B cell (primary cell): ENCODE data around the gene IFNA1. TPM values are rescaled to one million over a fixed set of nuclear protein-coding genes. Genes with fewer than 3 reads are reported as not detected.
A peak's percentile ranks its signal among the peaks of the same experiment; 100 is the strongest.

ENCODE experiments used
- ATAC-seq: fragments of 200-7000 bp; cut with Tn5 transposase; one replicate; pipeline ENCODE4 v1.10.0; 2021; ENCODE audit warnings: low read depth, mild to moderate bottlenecking, moderate number of reproducible peaks, moderate library complexity
- CTCF ChIA-PET: fragments of 350-600 bp; sonication (Branson Sonifier 250); formaldehyde crosslinking; loops from one replicate; lab custom pipeline; 2021; ENCODE audit warnings: antibody characterized with exemption, inconsistent platforms; lab: Charles Lee
- POLR2A ChIA-PET: fragments of 350-600 bp; sonication (Branson Sonifier 250); formaldehyde crosslinking; loops from one replicate; lab custom pipeline; 2021; ENCODE audit warnings: antibody characterized with exemption; lab: Charles Lee
- DNase-seq: peaks from one replicate; pipeline ENCODE4 v3.0.0; 2013
- H2AFZ ChIP-seq: 2 replicates; pipeline ENCODE4 v1.6.1; 2012; ENCODE audit warnings: mild to moderate bottlenecking, low read depth, low read length; ENCODE audit not compliant: insufficient read depth, poor library complexity, severe bottlenecking
- H3K27ac ChIP-seq, 2 donors: 1 replicate in 1 of 2; 2 replicates in 1 of 2; pipeline ENCODE4 v1.5.1; 2012 to 2013; ENCODE audit warnings: low read length in 2 of 2, mild to moderate bottlenecking in 2 of 2, moderate library complexity in 1 of 2
- H3K27me3 ChIP-seq, 4 experiments: fragments of 200-600 bp in 1 of 4; sonication (generic) in 1 of 4; replicated peaks in 1 of 4; 1 replicate in 2 of 4; 2 replicates in 2 of 4; pipeline versions ENCODE4 v1.6.1 to v1.7.0; 2013 to 2016; ENCODE audit warnings: low read length in 3 of 4, mild to moderate bottlenecking in 2 of 4, mixed read lengths in 1 of 4, moderate library complexity in 1 of 4; ENCODE audit not compliant: insufficient read depth in 4 of 4, control insufficient read depth in 3 of 4; ENCODE audit errors: control extremely low read depth in 1 of 4
- H3K36me3 ChIP-seq, 2 experiments: replicated peaks in 1 of 2; 1 replicate in 1 of 2; 2 replicates in 1 of 2; pipeline versions ENCODE4 v1.6.1 to v1.7.1; 2013; ENCODE audit warnings: low read length in 1 of 2; ENCODE audit not compliant: insufficient read depth in 2 of 2, control insufficient read depth in 1 of 2; ENCODE audit errors: control extremely low read depth in 1 of 2, extremely low read depth in 1 of 2
- H3K4me1 ChIP-seq, 2 donors: fragments of 200-600 bp in 1 of 2; sonication (generic) in 1 of 2; 1 replicate in 1 of 2; 2 replicates in 1 of 2; pipeline versions ENCODE4 v1.5.1 to v1.6.1; 2013 to 2017; ENCODE audit warnings: low read length in 2 of 2; ENCODE audit not compliant: control insufficient read depth in 2 of 2, insufficient read depth in 2 of 2
- H3K4me2 ChIP-seq: replicated peaks from 2 replicates; pipeline ENCODE3; 2012; ENCODE audit warnings: mild to moderate bottlenecking, low read depth, low read length; ENCODE audit not compliant: poor library complexity, severe bottlenecking
- H3K4me3 ChIP-seq, 5 experiments: fragments of 200-600 bp in 1 of 5; sonication (generic) in 1 of 5; 1 replicate in 3 of 5; 2 replicates in 2 of 5; pipeline versions ENCODE4 v1.5.1 to v1.7.0; 2011 to 2016; ENCODE audit warnings: low read length in 4 of 5, mild to moderate bottlenecking in 4 of 5, low read depth in 2 of 5, control low read depth in 1 of 5, moderate library complexity in 1 of 5; ENCODE audit not compliant: insufficient read depth in 1 of 5; ENCODE audit errors: control extremely low read depth in 1 of 5, extremely low read depth in 1 of 5
- H3K79me2 ChIP-seq: fragments of 200-600 bp; sonication (generic); one replicate; pipeline ENCODE4 v1.6.0; 2016; ENCODE audit warnings: low read length; ENCODE audit not compliant: control insufficient read depth, insufficient read depth
- H3K9ac ChIP-seq: fragments of 200-600 bp; sonication (generic); 2 replicates; pipeline ENCODE4 v1.6.1; 2017; ENCODE audit warnings: mild to moderate bottlenecking, low read length, moderate library complexity
- H3K9me3 ChIP-seq, 3 donors: one replicate each; pipeline versions ENCODE4 v1.6.1 to v1.7.1; 2013; ENCODE audit warnings: low read length in 2 of 3; ENCODE audit not compliant: control insufficient read depth in 2 of 3, insufficient read depth in 1 of 3; ENCODE audit errors: control extremely low read depth in 1 of 3
- H4K20me1 ChIP-seq: 2 replicates; pipeline ENCODE4 v1.6.0; 2012; ENCODE audit warnings: mild to moderate bottlenecking, low read length; ENCODE audit not compliant: insufficient read depth, control insufficient read depth, poor library complexity, severe bottlenecking
- H3K27ac Mint-ChIP-seq: one replicate; pipeline ENCODE4 v1.8.0; 2021; ENCODE audit warnings: mixed read lengths
- H3K27me3 Mint-ChIP-seq: one replicate; pipeline ENCODE4 v1.8.0; 2021; ENCODE audit warnings: mixed read lengths
- H3K4me1 Mint-ChIP-seq: one replicate; pipeline ENCODE4 v1.8.0; 2021; ENCODE audit warnings: mixed read lengths
- H3K4me3 Mint-ChIP-seq: one replicate; pipeline ENCODE4 v1.8.0; 2021; ENCODE audit warnings: mixed read lengths
- H3K9me3 Mint-ChIP-seq: one replicate; pipeline ENCODE4 v1.8.0; 2022; ENCODE audit warnings: mixed read lengths; ENCODE audit not compliant: insufficient read depth
- EZH2 ChIP-seq: IDR thresholded peaks from 2 replicates; pipeline ENCODE4 v1.6.1; 2012; ENCODE audit warnings: borderline replicate concordance, low read depth, mild to moderate bottlenecking, moderate library complexity, low read length; ENCODE audit not compliant: insufficient read depth, poor library complexity, severe bottlenecking
- WGBS: methylation state at CpG from one replicate; pipeline ENCODE4 v1.1.5; 2013; ENCODE audit warnings: missing lambda C conversion rate; ENCODE audit not compliant: insufficient coverage; 5-methylcytosine and 5-hydroxymethylcytosine counted together
- intact Hi-C: fragments of 100-400 bp; cut with micrococcal nuclease; formaldehyde crosslinking; loops from one replicate; pipeline ENCODE4 v1.10.0; 2022
- polyA plus RNA-seq: library from polyadenylated mRNA; depleted of rRNA; stranded (reverse); fragments of >200 nt; gene quantifications from 2 replicates; pipeline ENCODE4 v1.2.3, GENCODE V29; 2012
- total RNA-seq, 2 donors: library from RNA; stranded (reverse); fragments of 120-200 nt in 1 of 2; gene quantifications; 1 replicate in 1 of 2; 2 replicates in 1 of 2; pipeline versions ENCODE4 v1.2.3 to v1.2.4, GENCODE V29; 2013 to 2022
- TF ChIP-seq, protein P1 (sequence below): fragments of 200-600 bp; IDR thresholded peaks from one replicate; pipeline ENCODE4 v1.8.0; 2022; ENCODE audit warnings: antibody characterized with exemption, mild to moderate bottlenecking

IFNA1 gene
- total and polyA plus RNA-seq, 2 donors (not counting 1 experiment from before 2014, with no cell fraction given), result not detected

DNA sequence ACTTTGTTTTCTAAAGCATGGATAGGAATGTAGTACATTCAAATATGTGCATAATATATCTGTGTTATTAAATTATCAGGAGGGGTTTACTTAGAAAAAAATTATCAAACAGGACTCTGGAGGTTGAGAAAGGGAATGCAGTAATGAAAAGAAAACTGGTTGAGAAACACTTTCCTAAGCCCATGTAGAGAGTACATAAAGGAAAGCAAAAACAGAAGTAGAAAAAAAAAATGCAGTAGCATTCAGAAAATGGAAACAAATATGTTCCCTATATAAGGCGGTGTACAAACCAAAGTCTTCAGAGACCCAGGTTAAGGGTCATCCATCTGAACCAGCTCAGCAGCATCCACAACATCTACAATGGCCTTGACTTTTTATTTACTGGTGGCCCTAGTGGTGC, 31.4 kb upstream of the IFNA1 start, which contains the start of gene IFNA8:
IFNA8 (plus strand) TSS at position 301 of the 400 bp plus-strand sequence; CDS start at position 361, 60 bp downstream.
- H3K4me1 Mint-ChIP-seq, result peaks cover 28% of the 10 kb centered on the region
- no CpG with 5 or more reads among the region's 1 CpG for WGBS
- DNase-seq (no peak), ATAC-seq (no peak)
- no peak within 1 kb of the TSS for H3K27ac Mint-ChIP-seq
- Histone ChIP-seq H3K36me3 (no peaks in the 10 kb centered on the region), H3K27ac (no peak within 1 kb of the TSS), H3K9ac (no peak within 1 kb of the TSS), H3K79me2 (no peaks in the 10 kb centered on the region), H4K20me1 (no peaks in the 10 kb centered on the region), H3K4me2 (no peak within 1 kb of the TSS), H3K27me3 (peaks cover 0 to 17% (median 11%) of the 10 kb centered on the region in 4 experiments), H2AFZ (no peak within 1 kb of the TSS), H3K4me1 (peaks cover 21 to 24% of the 10 kb centered on the region in 2 donors), H3K9me3 (no peaks in the 10 kb centered on the region), H3K4me3 (no peak within 1 kb of the TSS)
- H3K27me3 Mint-ChIP-seq, result peaks cover 49% of the 10 kb centered on the region
- no peak within 1 kb of the TSS for H3K4me3 Mint-ChIP-seq
- ChIA-PET CTCF (interaction anchor here (0.6 to 1.0 kb wide), 4 partner anchors 13 to 79 kb away, joined by 3 to 5 read pairs (median 3); no protein-coding TSS in a partner anchor), POLR2A (no interaction called here)
- intact Hi-C loops, result no loop called here
- no peaks in the 10 kb centered on the region for H3K9me3 Mint-ChIP-seq
- TF ChIP-seq EZH2, result no peak
- TF ChIP-seq, protein P1, sequence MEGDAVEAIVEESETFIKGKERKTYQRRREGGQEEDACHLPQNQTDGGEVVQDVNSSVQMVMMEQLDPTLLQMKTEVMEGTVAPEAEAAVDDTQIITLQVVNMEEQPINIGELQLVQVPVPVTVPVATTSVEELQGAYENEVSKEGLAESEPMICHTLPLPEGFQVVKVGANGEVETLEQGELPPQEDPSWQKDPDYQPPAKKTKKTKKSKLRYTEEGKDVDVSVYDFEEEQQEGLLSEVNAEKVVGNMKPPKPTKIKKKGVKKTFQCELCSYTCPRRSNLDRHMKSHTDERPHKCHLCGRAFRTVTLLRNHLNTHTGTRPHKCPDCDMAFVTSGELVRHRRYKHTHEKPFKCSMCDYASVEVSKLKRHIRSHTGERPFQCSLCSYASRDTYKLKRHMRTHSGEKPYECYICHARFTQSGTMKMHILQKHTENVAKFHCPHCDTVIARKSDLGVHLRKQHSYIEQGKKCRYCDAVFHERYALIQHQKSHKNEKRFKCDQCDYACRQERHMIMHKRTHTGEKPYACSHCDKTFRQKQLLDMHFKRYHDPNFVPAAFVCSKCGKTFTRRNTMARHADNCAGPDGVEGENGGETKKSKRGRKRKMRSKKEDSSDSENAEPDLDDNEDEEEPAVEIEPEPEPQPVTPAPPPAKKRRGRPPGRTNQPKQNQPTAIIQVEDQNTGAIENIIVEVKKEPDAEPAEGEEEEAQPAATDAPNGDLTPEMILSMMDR, result no peak

DNA sequence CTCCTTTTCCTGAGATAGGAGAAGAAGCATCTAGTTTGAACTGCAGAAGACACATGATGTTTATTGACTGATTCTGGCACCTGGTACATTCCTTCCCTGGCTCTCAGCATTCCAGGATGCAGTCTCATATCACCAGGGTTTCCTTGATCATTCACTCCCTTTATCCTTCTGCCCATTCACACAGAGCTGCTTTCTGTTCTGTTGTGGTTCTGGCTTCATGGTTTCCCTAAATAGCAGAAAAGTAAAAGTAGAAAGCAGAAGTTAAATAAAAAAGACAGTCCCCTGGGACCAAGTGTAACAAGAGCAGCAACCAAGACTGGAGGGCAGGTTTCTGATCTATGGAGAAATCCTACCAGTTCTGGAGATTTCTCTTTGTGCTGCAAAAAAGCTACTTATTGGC, 28.1 kb upstream of the IFNA1 start:
- Mint-ChIP-seq H3K9me3 (no peaks in the 10 kb centered on the region), H3K4me3 (peak overlapping the region; percentile 69), H3K4me1 (peaks cover 29% of the 10 kb centered on the region), H3K27ac (peak overlapping the region; percentile 60), H3K27me3 (peaks cover 47% of the 10 kb centered on the region)
- Histone ChIP-seq H3K9ac (peak overlapping the region; percentile 24), H2AFZ (no peak overlapping the region), H3K79me2 (no peaks in the 10 kb centered on the region), H3K4me3 (peak overlapping the region in 2 of 5 experiments; percentile 7 to 34), H3K4me2 (peak overlapping the region; percentile 61), H3K36me3 (no peaks in the 10 kb centered on the region), H3K27me3 (peaks cover 0 to 32% (median 18%) of the 10 kb centered on the region in 4 experiments), H4K20me1 (no peaks in the 10 kb centered on the region), H3K4me1 (peaks cover 21 to 30% of the 10 kb centered on the region in 2 donors), H3K9me3 (no peaks in the 10 kb centered on the region), H3K27ac (no peak overlapping the region)
- peak; percentile 84 for DNase-seq
- POLR2A ChIA-PET, result no interaction called here
- ATAC-seq, result peak; percentile 93
- TF ChIP-seq EZH2, result no peak
- TF ChIP-seq, protein P1, result no peak
- intact Hi-C loops, result loop anchor here (1.0 to 2.0 kb wide), 4 partner anchors 13 to 32 kb away; no protein-coding TSS in a partner anchor
- CTCF ChIA-PET, result interaction anchor here (1.6 to 2.1 kb wide), 3 partner anchors 10 to 16 kb away, joined by 4 to 6 read pairs (median 6); no protein-coding TSS in a partner anchor
